ENCODE data around the gene JMJD8. TPM values are rescaled to one million over a fixed set of nuclear protein-coding genes. Genes with fewer than 3 reads are reported as not detected.
A peak's percentile ranks its signal among the peaks of the same experiment; 100 is the strongest.

JMJD8 gene
- total and polyA plus RNA-seq, 9 of the 15 experiments (the other 6 are each of a cell fraction or from before 2014, with no cell fraction given), result 1.2 to 50.6 (median 29.3) TPM

DNA sequence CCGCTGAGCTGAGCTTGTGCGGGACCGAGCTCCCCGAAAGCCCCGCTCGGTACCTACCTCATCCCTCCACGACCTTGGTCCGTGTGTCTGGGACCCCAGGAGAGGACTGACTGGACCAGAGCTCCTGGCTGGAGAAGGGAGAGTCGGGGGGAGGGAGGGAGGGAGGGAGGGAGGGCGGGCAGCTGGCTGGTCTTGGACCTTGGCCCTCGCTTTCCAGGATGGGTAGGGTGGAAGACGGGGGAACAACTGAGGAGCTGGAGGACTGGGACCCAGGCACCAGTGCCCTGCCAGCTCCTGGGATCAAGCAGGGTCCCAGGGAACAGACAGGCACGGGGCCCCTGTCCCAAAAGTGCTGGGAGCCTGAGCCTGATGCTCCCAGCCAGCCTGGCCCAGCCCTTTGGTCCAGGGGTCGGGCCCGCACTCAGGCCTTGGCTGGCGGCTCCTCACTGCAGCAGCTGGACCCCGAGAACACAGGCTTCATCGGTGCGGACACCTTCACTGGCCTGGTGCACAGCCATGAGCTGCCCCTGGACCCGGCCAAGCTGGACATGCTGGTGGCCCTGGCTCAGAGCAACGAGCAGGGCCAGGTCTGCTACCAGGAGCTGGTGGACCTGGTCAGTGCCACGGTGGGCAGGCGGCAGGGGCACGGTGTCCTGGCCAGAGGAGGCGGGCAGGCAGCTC lies 8.1 kb downstream of the JMJD8 start:
- ATAC-seq (no peak), DNase-seq (ENCODE audit: extremely low read depth in 1 of 4, low spot score in 3 of 4) (no peak), FAIRE-seq (no peak)
- Histone ChIP-seq H3K9ac (ENCODE audit: insufficient read depth in 1 of 2, low read depth in 2 of 2, low read length in 2 of 2) (peak overlapping the region; percentile 32 to 93; a peak in 3 of 4 replicates), H3K9me3 (replicated peaks; ENCODE audit: control insufficient read depth, insufficient read depth, low read depth, low read length) (no peaks in the 10 kb centered on the region), H4K20me1 (replicated peaks; ENCODE audit: control insufficient read depth, insufficient read depth, low read length) (peaks cover 8% of the 10 kb centered on the region; the same call in 1 of the 2 replicates), H3K36me3 (ENCODE audit: control insufficient read depth, insufficient read depth, low read length) (peaks cover 43% of the 10 kb centered on the region), H2AFZ (ENCODE audit: low read depth, low read length) (peak overlapping the region; percentile 65), H3K4me1 (replicated peaks in 1 of 2; ENCODE audit: control insufficient read depth in 2 of 2, insufficient read depth in 2 of 2, low read length in 2 of 2) (peaks cover 22 to 96% of the 10 kb centered on the region in 2 experiments), H3K79me2 (ENCODE audit: control insufficient read depth, insufficient read depth, low read length) (peaks cover 14% of the 10 kb centered on the region), H3K9me1 (ENCODE audit: control insufficient read depth, insufficient read depth, low read length) (no peaks in the 10 kb centered on the region), H3K27ac (ENCODE audit: extremely low read depth, low read depth, low read length) (peak overlapping the region; percentile 72; the same call in 2 of the 3 replicates), H3K4me3 (peak overlapping the region; percentile 52), H3K27me3 (ENCODE audit: control insufficient read depth in 2 of 2, insufficient read depth in 2 of 2, low read length in 2 of 2) (no peaks in the 10 kb centered on the region), H3K4me2 (ENCODE audit: insufficient read depth, low read length) (peak overlapping the region; percentile 79)
- BruUV-seq (replicated peaks), result no TSS peak
- WGBS (ENCODE audit: insufficient coverage, low coverage, missing lambda C conversion rate), result 47% methylated on average over 17 of the region's 25 CpGs
- POLR2A ChIA-PET, result interaction anchor here (0.7 to 1.7 kb wide), 6 partner anchors 8 to 280 kb away, joined by 3 to 6 read pairs (median 4); partner anchors contain the start of gene JMJD8
- CTCF ChIA-PET (ENCODE audit: low intra/inter-chr PET ratio), result no interaction called here
- 0 out of 2 replicates have a peak, but pooled peaks have one; percentile 47 for TF ChIP-seq RBM14 (IDR thresholded peaks at IDR 0.05; ENCODE audit: borderline replicate concordance, insufficient read depth, low read depth, low read length)
- TF ChIP-seq, protein P1, sequence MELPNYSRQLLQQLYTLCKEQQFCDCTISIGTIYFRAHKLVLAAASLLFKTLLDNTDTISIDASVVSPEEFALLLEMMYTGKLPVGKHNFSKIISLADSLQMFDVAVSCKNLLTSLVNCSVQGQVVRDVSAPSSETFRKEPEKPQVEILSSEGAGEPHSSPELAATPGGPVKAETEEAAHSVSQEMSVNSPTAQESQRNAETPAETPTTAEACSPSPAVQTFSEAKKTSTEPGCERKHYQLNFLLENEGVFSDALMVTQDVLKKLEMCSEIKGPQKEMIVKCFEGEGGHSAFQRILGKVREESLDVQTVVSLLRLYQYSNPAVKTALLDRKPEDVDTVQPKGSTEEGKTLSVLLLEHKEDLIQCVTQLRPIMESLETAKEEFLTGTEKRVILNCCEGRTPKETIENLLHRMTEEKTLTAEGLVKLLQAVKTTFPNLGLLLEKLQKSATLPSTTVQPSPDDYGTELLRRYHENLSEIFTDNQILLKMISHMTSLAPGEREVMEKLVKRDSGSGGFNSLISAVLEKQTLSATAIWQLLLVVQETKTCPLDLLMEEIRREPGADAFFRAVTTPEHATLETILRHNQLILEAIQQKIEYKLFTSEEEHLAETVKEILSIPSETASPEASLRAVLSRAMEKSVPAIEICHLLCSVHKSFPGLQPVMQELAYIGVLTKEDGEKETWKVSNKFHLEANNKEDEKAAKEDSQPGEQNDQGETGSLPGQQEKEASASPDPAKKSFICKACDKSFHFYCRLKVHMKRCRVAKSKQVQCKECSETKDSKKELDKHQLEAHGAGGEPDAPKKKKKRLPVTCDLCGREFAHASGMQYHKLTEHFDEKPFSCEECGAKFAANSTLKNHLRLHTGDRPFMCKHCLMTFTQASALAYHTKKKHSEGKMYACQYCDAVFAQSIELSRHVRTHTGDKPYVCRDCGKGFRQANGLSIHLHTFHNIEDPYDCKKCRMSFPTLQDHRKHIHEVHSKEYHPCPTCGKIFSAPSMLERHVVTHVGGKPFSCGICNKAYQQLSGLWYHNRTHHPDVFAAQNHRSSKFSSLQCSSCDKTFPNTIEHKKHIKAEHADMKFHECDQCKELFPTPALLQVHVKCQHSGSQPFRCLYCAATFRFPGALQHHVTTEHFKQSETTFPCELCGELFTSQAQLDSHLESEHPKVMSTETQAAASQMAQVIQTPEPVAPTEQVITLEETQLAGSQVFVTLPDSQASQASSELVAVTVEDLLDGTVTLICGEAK (IDR thresholded peaks at IDR 0.05), result no peak
- TF ChIP-seq, protein P1 (CRISPR knock-in tag; IDR thresholded peaks at IDR 0.05), result no peak
- TF ChIP-seq KAT7 (CRISPR knock-in tag; IDR thresholded peaks at IDR 0.05; ENCODE audit: borderline replicate concordance), result 0 out of 2 replicates have a peak, but pooled peaks have one; percentile 6
- TF ChIP-seq, protein P2, sequence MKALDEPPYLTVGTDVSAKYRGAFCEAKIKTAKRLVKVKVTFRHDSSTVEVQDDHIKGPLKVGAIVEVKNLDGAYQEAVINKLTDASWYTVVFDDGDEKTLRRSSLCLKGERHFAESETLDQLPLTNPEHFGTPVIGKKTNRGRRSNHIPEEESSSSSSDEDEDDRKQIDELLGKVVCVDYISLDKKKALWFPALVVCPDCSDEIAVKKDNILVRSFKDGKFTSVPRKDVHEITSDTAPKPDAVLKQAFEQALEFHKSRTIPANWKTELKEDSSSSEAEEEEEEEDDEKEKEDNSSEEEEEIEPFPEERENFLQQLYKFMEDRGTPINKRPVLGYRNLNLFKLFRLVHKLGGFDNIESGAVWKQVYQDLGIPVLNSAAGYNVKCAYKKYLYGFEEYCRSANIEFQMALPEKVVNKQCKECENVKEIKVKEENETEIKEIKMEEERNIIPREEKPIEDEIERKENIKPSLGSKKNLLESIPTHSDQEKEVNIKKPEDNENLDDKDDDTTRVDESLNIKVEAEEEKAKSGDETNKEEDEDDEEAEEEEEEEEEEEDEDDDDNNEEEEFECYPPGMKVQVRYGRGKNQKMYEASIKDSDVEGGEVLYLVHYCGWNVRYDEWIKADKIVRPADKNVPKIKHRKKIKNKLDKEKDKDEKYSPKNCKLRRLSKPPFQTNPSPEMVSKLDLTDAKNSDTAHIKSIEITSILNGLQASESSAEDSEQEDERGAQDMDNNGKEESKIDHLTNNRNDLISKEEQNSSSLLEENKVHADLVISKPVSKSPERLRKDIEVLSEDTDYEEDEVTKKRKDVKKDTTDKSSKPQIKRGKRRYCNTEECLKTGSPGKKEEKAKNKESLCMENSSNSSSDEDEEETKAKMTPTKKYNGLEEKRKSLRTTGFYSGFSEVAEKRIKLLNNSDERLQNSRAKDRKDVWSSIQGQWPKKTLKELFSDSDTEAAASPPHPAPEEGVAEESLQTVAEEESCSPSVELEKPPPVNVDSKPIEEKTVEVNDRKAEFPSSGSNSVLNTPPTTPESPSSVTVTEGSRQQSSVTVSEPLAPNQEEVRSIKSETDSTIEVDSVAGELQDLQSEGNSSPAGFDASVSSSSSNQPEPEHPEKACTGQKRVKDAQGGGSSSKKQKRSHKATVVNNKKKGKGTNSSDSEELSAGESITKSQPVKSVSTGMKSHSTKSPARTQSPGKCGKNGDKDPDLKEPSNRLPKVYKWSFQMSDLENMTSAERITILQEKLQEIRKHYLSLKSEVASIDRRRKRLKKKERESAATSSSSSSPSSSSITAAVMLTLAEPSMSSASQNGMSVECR (CRISPR knock-in tag; IDR thresholded peaks at IDR 0.05), result 0 out of 2 replicates have a peak, but pooled peaks have one; percentile 10
- TF ChIP-seq FIP1L1 (IDR thresholded peaks at IDR 0.05; ENCODE audit: low read depth, low read length, poor library complexity, severe bottlenecking), result peak; percentile 71
- in situ Hi-C loops (cut with MboI), result loop anchor here (10.0 kb wide), 1 partner anchor 281 kb away; the partner anchor contains the start of gene NME4
- intact Hi-C loops (cut with micrococcal nuclease), result loop anchor here (5.0 kb wide), 1 partner anchor 39 kb away; the partner anchor contains the start of gene METTL26

All from K562 (cell line).